Endodermal cell (in vitro differentiated cells): ENCODE measurements around the gene MEX3A. TPM values are rescaled to one million over a fixed set of nuclear protein-coding genes. Genes with fewer than 3 reads are reported as not detected.

ENCODE experiments used
- DNase-seq: peaks from one replicate; pipeline ENCODE4 v3.0.0-alpha.2; 2017
- H3K27ac ChIP-seq: 2 replicates; pipeline ENCODE4 v1.5.1; 2013; ENCODE audit warnings: mild to moderate bottlenecking, low read depth, low read length, moderate library complexity
- H3K27me3 ChIP-seq: 2 replicates; pipeline ENCODE4 v1.6.1; 2013; ENCODE audit warnings: mild to moderate bottlenecking, low read length, moderate library complexity; ENCODE audit not compliant: insufficient read depth, control insufficient read depth, poor library complexity, severe bottlenecking
- H3K36me3 ChIP-seq: 2 replicates; pipeline ENCODE4 v1.7.0; 2013; ENCODE audit warnings: mild to moderate bottlenecking, low read length, moderate library complexity; ENCODE audit not compliant: control insufficient read depth, insufficient read depth
- H3K4me1 ChIP-seq: one replicate; pipeline ENCODE4 v1.7.0; 2013; ENCODE audit warnings: low read length; ENCODE audit not compliant: control insufficient read depth, insufficient read depth
- H3K4me3 ChIP-seq: 2 replicates; pipeline ENCODE4 v1.5.1; 2013; ENCODE audit warnings: mild to moderate bottlenecking, low read length, moderate library complexity
- H3K9ac ChIP-seq: 2 replicates; pipeline ENCODE4 v1.6.1; 2013; ENCODE audit warnings: mild to moderate bottlenecking, low read length, moderate library complexity; ENCODE audit not compliant: poor library complexity, severe bottlenecking; ENCODE audit errors: extremely low read depth
- H3K9me3 ChIP-seq: 2 replicates; pipeline ENCODE4 v1.6.1; 2013; ENCODE audit warnings: mild to moderate bottlenecking, low read length, moderate library complexity; ENCODE audit not compliant: control insufficient read depth
- H3K27ac Mint-ChIP-seq: 2 replicates; pipeline ENCODE4 v1.8.0; 2020; ENCODE audit warnings: mixed read lengths
- H3K27me3 Mint-ChIP-seq: 2 replicates; pipeline ENCODE4 v1.8.0; 2021; ENCODE audit warnings: mild to moderate bottlenecking, mixed read lengths; ENCODE audit not compliant: insufficient read depth
- H3K36me3 Mint-ChIP-seq: 2 replicates; pipeline ENCODE4 v1.8.0; 2020; ENCODE audit warnings: low read depth, mixed read lengths
- H3K4me1 Mint-ChIP-seq: 2 replicates; pipeline ENCODE4 v1.8.0; 2020; ENCODE audit warnings: mixed read lengths
- H3K4me3 Mint-ChIP-seq: 2 replicates; pipeline ENCODE4 v1.8.0; 2020; ENCODE audit warnings: mild to moderate bottlenecking, moderate library complexity, mixed read lengths
- H3K9me3 Mint-ChIP-seq: 2 replicates; pipeline ENCODE4 v1.8.0; 2020; ENCODE audit warnings: mild to moderate bottlenecking, mixed read lengths
- CTCF ChIP-seq: fragments of 200-600 bp; sonication (generic); conservative IDR thresholded peaks from 2 replicates; pipeline ENCODE4 v1.5.0; 2021; ENCODE audit warnings: antibody characterized with exemption, mild to moderate bottlenecking
- WGBS, 2 experiments: methylation state at CpG; one replicate each; pipeline versions ENCODE4 v1.1.5 to v1.1.7; 2013; ENCODE audit warnings: missing lambda C conversion rate in 2 of 2, mixed read lengths in 1 of 2; ENCODE audit not compliant: insufficient coverage in 1 of 2, insufficient read length in 1 of 2; 5-methylcytosine and 5-hydroxymethylcytosine counted together
- total RNA-seq, 2 donors: library from RNA; stranded (reverse); fragmentation: NEBNext Ultra II Directional in 1 of 2; extraction: Animal tissue kit (Norgen Biotek cat#: 25700) in 1 of 2; gene quantifications; 2 replicates in 1 of 2; 3 replicates in 1 of 2; pipeline ENCODE4 v1.2.1, GENCODE V29; 2021

The MEX3A gene
- total RNA-seq, 2 donors from 2014 or later = 91.8 to 94.3 TPM

GRCh38 chr1:156053768-156054499 is 28.3 kb downstream of the MEX3A start, which contains the start of gene UBQLN4:
UBQLN4 (minus strand) TSS chr1:156053798; CDS start chr1:156053701, 97 bp downstream.
- Mint-ChIP-seq H3K4me1 (peaks cover 27% of the 10 kb centered on the region), H3K27ac (peak within 1 kb of the TSS; percentile 97), H3K9me3 (no peaks in the 10 kb centered on the region), H3K27me3 (no peaks in the 10 kb centered on the region), H3K4me3 (peak within 1 kb of the TSS; percentile 93), H3K36me3 (peaks cover 28% of the 10 kb centered on the region)
- WGBS, 2 experiments = 0% methylated on average over 18 to 45 of the region's 49 CpGs
- Histone ChIP-seq H3K27ac (peak within 1 kb of the TSS; percentile 100), H3K27me3 (no peaks in the 10 kb centered on the region), H3K9ac (peak within 1 kb of the TSS; percentile 94), H3K4me3 (peak within 1 kb of the TSS; percentile 96), H3K9me3 (no peaks in the 10 kb centered on the region), H3K36me3 (peaks cover 35% of the 10 kb centered on the region), H3K4me1 (peaks cover 4% of the 10 kb centered on the region)
- DNase-seq = peak; percentile 96
- TF ChIP-seq CTCF = peak; percentile 63

- Histone ChIP-seq H3K27me3 (no peaks in the 10 kb centered on the region), H3K9me3 (no peaks in the 10 kb centered on the region), H3K4me1 (peaks cover 4% of the 10 kb centered on the region), H3K36me3 (peaks cover 43% of the 10 kb centered on the region), H3K27ac (peak overlapping the region; percentile 69), H3K4me3 (peak overlapping the region; percentile 89), H3K9ac (peak overlapping the region; percentile 36)
- WGBS, 2 experiments = 0 to 1% methylated on average over 10 to 44 of the region's 63 CpGs
- Mint-ChIP-seq H3K4me3 (peak overlapping the region; percentile 93), H3K27ac (peak overlapping the region; percentile 93), H3K4me1 (peaks cover 22% of the 10 kb centered on the region), H3K27me3 (no peaks in the 10 kb centered on the region), H3K36me3 (peaks cover 36% of the 10 kb centered on the region), H3K9me3 (no peaks in the 10 kb centered on the region)
- TF ChIP-seq CTCF = peak; percentile 66
- peak; percentile 93 for DNase-seq
Measured at GRCh38 chr1:156052862-156053767, 29.1 kb downstream of the MEX3A start.

GRCh38 chr1:156051011-156051725 is 31.1 kb downstream of the MEX3A start:
- no peak overlapping the region for H3K27ac ChIP-seq
- no peak for DNase-seq
- 96 to 100% methylated on average over 1 to 6 of the region's 7 CpGs for WGBS, 2 experiments

More at GRCh38 chr1:156051011-156051725, 31.1 kb downstream of the MEX3A start:
- Mint-ChIP-seq H3K27ac (no peak overlapping the region), H3K4me1 (peaks cover 20% of the 10 kb centered on the region), H3K9me3 (no peaks in the 10 kb centered on the region), H3K36me3 (peaks cover 31% of the 10 kb centered on the region), H3K27me3 (no peaks in the 10 kb centered on the region), H3K4me3 (peak overlapping the region; percentile 93)
- no peak overlapping the region for H3K9ac ChIP-seq
- no peaks in the 10 kb centered on the region for H3K9me3 ChIP-seq
- H3K36me3 ChIP-seq = peaks cover 45% of the 10 kb centered on the region
- H3K27me3 ChIP-seq = no peaks in the 10 kb centered on the region
- peak; percentile 25 for TF ChIP-seq CTCF
- H3K4me1 ChIP-seq = peaks cover 4% of the 10 kb centered on the region
- no peak overlapping the region for H3K4me3 ChIP-seq
